ENCODE results near the gene HS2ST1. TPM values are rescaled to one million over a fixed set of nuclear protein-coding genes. Genes with fewer than 3 reads are reported as not detected.

The HS2ST1 gene
- polyA plus RNA-seq, 2 of the 4 experiments (the other 2 are of a cell fraction) = 15.7 to 26.7 TPM

GRCh38 chr1:87144316-87144895 is 230.0 kb downstream of the HS2ST1 start (continued):
- no peak for TF ChIP-seq ESRRA (IDR thresholded peaks at IDR 0.05; ENCODE audit: borderline replicate concordance, low read length)
- no peak for TF ChIP-seq ATOH8 (CRISPR knock-in tag; IDR thresholded peaks at IDR 0.05; ENCODE audit: low read depth)
- TF ChIP-seq SREBF2 (IDR thresholded peaks at IDR 0.05) = no peak
- TF ChIP-seq JUN (IDR thresholded peaks at IDR 0.05) = no peak
- TF ChIP-seq ZSCAN20 (CRISPR knock-in tag; IDR thresholded peaks at IDR 0.05) = no peak
- TF ChIP-seq NR3C1 (IDR thresholded peaks at IDR 0.05) = no peak
- no peak for TF ChIP-seq CTCF (IDR thresholded peaks at IDR 0.05)
- TF ChIP-seq HMGXB4 (CRISPR knock-in tag; IDR thresholded peaks at IDR 0.05; ENCODE audit: borderline replicate concordance) = no peak
- TF ChIP-seq TP53 (CRISPR knock-in tag; IDR thresholded peaks at IDR 0.05) = no peak

- Histone ChIP-seq H3K4me1 (no peaks in the 10 kb centered on the region), H3K4me2 (no peak overlapping the region), H3K4me3 (no peak overlapping the region), H3K9me3 (no peaks in the 10 kb centered on the region), H3K27ac (no peak overlapping the region)
- CTCF ChIA-PET = no interaction called here
- POLR2A ChIA-PET = no interaction called here
- WGBS (ENCODE audit: missing lambda C conversion rate) = 21% methylated on average over 2 of the region's 2 CpGs
- no peak for TF ChIP-seq HOXA7 (CRISPR knock-in tag; IDR thresholded peaks at IDR 0.05)
- TF ChIP-seq HES2 (IDR thresholded peaks at IDR 0.05) = no peak
- no peak for TF ChIP-seq TP53 (CRISPR knock-in tag; IDR thresholded peaks at IDR 0.05)
- TF ChIP-seq GATA3 (IDR thresholded peaks at IDR 0.05; ENCODE audit: borderline replicate concordance) = no peak
- TF ChIP-seq HMGXB4 (CRISPR knock-in tag; IDR thresholded peaks at IDR 0.05; ENCODE audit: borderline replicate concordance) = no peak
- TF ChIP-seq HEYL (CRISPR knock-in tag; IDR thresholded peaks at IDR 0.05) = no peak
- TF ChIP-seq CHD2 (IDR thresholded peaks at IDR 0.05; ENCODE audit: low read length, partially characterized antibody) = no peak
- no peak for TF ChIP-seq MYC (IDR thresholded peaks at IDR 0.05; ENCODE audit: borderline replicate concordance, low read length)
- no peak for TF ChIP-seq KDM5A (IDR thresholded peaks at IDR 0.05)
- no peak for TF ChIP-seq CHD4 (IDR thresholded peaks at IDR 0.05; ENCODE audit: borderline replicate concordance)
- TF ChIP-seq NR3C1 (IDR thresholded peaks at IDR 0.05) = no peak
- no peak for TF ChIP-seq RAD21 (conservative IDR thresholded peaks at IDR 0.05 in 1 of 2, IDR thresholded peaks at IDR 0.05 in 1 of 2)
- no peak for TF ChIP-seq CEBPB (IDR thresholded peaks at IDR 0.05)
- no peak for TF ChIP-seq EHMT2 (IDR thresholded peaks at IDR 0.05; ENCODE audit: low read depth)
- TF ChIP-seq ATOH8 (CRISPR knock-in tag; IDR thresholded peaks at IDR 0.05; ENCODE audit: low read depth) = no peak
- TF ChIP-seq CBX2 (IDR thresholded peaks at IDR 0.05; ENCODE audit: borderline replicate concordance, low read depth) = no peak
- TF ChIP-seq MAX (IDR thresholded peaks at IDR 0.05) = no peak
- FAIRE-seq = no peak
- DNase-seq (ENCODE audit: low read depth in 1 of 2, low spot score in 1 of 2) = no peak
- no peak for ATAC-seq
Observed at GRCh38 chr1:87144981-87145380, 230.5 kb downstream of the HS2ST1 start.
